Psoas muscle (tissue), 8 donors: ENCODE results near the gene ANKDD1A. TPM values are rescaled to one million over a fixed set of nuclear protein-coding genes. Genes with fewer than 3 reads are reported as not detected.
A peak's percentile ranks its signal among the peaks of the same experiment; 100 is the strongest.

Experiments
- ATAC-seq, 4 donors: fragments of 200-7000 bp; cut with Tn5 transposase; one replicate each; pipeline ENCODE4 v1.9.1; 2020; ENCODE audit warnings: moderate library complexity in 3 of 4, mild to moderate bottlenecking in 2 of 4
- DNase-seq, 2 donors: peaks; one replicate each; pipeline ENCODE4 v3.0.0-alpha.2; 2020
- H3K27ac ChIP-seq: fragments of 200-600 bp; one replicate; pipeline ENCODE4 v1.8.0; 2022
- H3K27me3 ChIP-seq, 3 donors: fragments of 200-600 bp in 1 of 3; one replicate each; pipeline versions ENCODE4 v1.6.1 to v1.8.0; 2013 to 2022; ENCODE audit warnings: low read length in 2 of 3, mild to moderate bottlenecking in 2 of 3, moderate library complexity in 1 of 3; ENCODE audit not compliant: insufficient read depth in 3 of 3
- H3K36me3 ChIP-seq, 2 donors: fragments of 200-600 bp in 1 of 2; one replicate each; pipeline versions ENCODE4 v1.6.1 to v1.8.0; 2013 to 2022; ENCODE audit warnings: low read depth in 1 of 2, mild to moderate bottlenecking in 1 of 2, moderate library complexity in 1 of 2; ENCODE audit not compliant: insufficient read depth in 1 of 2
- H3K4me1 ChIP-seq: fragments of 200-600 bp; one replicate; pipeline ENCODE4 v1.8.0; 2022
- H3K4me3 ChIP-seq: fragments of 200-600 bp; one replicate; pipeline ENCODE4 v1.8.0; 2022; ENCODE audit warnings: mild to moderate bottlenecking
- H3K9me3 ChIP-seq: fragments of 200-600 bp; one replicate; pipeline ENCODE4 v1.8.0; 2022
- CTCF ChIP-seq: fragments of 200-600 bp; IDR thresholded peaks from one replicate; pipeline ENCODE4 v1.8.0; 2022; ENCODE audit warnings: antibody characterized with exemption
- WGBS, 3 donors: extraction: QIAGEN DNeasy Blood & Tissue Kit; methylation state at CpG; one replicate each; pipeline versions ENCODE4 v1.1.6 to v1.1.7; 2013; 5-methylcytosine and 5-hydroxymethylcytosine counted together
- intact Hi-C, 2 donors: fragments of 100-400 bp; cut with DNase I; formaldehyde crosslinking; loops; one replicate each; pipeline versions ENCODE4 v1.11.0 to v1.14.2; 2022
- long read RNA-seq, 2 donors: library from polyadenylated mRNA; unstranded; transcript quantifications; one replicate each; pipeline ENCODE4 v2.0.0, GENCODE V29; 2021
- polyA plus RNA-seq, 3 donors: library from polyadenylated mRNA; stranded (reverse); fragments of 200-250 nt; gene quantifications; one replicate each; pipeline ENCODE4 v1.2.3, GENCODE V29; 2013
- total RNA-seq, 4 donors: library from RNA; stranded (reverse); fragmentation: NEBNext Ultra II Directional in 2 of 4; extraction: Animal tissue kit (Norgen Biotek cat#: 25700) in 2 of 4; gene quantifications; one replicate each; pipeline versions ENCODE4 v1.2.1 to v1.2.4, GENCODE V29; 2021 to 2023
- donor health status: healthy with polysubstance abuse.
- donor health status: DM: no; HTN: no; CAD: no; lungs with moderate emphysema.
- donor health status: Bipolar disorder and iron deficiency.
- donor health status: healthy.
- donor health status: DM: yes; HTN: yes; CAD: no.
- donor health status: DM: no; HTN: no; CAD: no.
- donor health status: DM: no; HTN: no; CAD: no.
- donor health status: DM: yes; HTN: yes; CAD: no.

ANKDD1A gene
- total RNA-seq (1 to 10 TPM in 1 of 4 donors, under 1 TPM in 3; 0.46 to 1.2 (median 0.92) TPM), polyA plus RNA-seq (under 1 TPM; 0.18 to 0.30 (median 0.20) TPM)
- long read RNA-seq, donor 1, result 0 reads
- long read RNA-seq, donor 2, result 0 reads

- no peak for TF ChIP-seq CTCF
- no peaks in the 10 kb centered on the region for H3K36me3 ChIP-seq
- H3K4me1 ChIP-seq, result no peaks in the 10 kb centered on the region
- WGBS, 3 donors, result 3 to 5% (median 3%) methylated on average over 68 to 72 of the region's 72 CpGs
- peaks cover 0 to 25% (median 3%) of the 10 kb centered on the region in 3 donors for H3K27me3 ChIP-seq
- ATAC-seq, result peak in 3 of 4 donors; percentile 73 to 78 (median 73)
- peak; percentile 71 to 73 for DNase-seq
- peak within 1 kb of the TSS; percentile 66 for H3K4me3 ChIP-seq
- intact Hi-C loops, result no loop called here
- no peak within 1 kb of the TSS for H3K27ac ChIP-seq
- no peaks in the 10 kb centered on the region for H3K9me3 ChIP-seq
These were observed at the start of gene ANKDD1A for GRCh38 chr15:64911311-64912186. Gene ANKDD1A (plus strand): TSS chr15:64911902. CDS start chr15:64911931, 29 bp downstream.

GRCh38 chr15:64861960-64862359 is 49.7 kb upstream of the ANKDD1A start:
- no peaks in the 10 kb centered on the region for H3K9me3 ChIP-seq
- H3K4me3 ChIP-seq, result no peak overlapping the region
- TF ChIP-seq CTCF, result no peak
- no peak for ATAC-seq
- DNase-seq, result no peak
- 85 to 90% (median 88%) methylated on average over 4 of the region's 4 CpGs for WGBS, 3 donors
- H3K27ac ChIP-seq, result no peak overlapping the region
- H3K27me3 ChIP-seq, result no peaks in the 10 kb centered on the region
- peaks cover 0 to 27% of the 10 kb centered on the region in 2 donors for H3K36me3 ChIP-seq
- peaks cover 7% of the 10 kb centered on the region for H3K4me1 ChIP-seq
- intact Hi-C loops, result no loop called here

GRCh38 chr15:64862408-64862807 is 49.3 kb upstream of the ANKDD1A start:
- peaks cover 0 to 27% of the 10 kb centered on the region in 2 donors for H3K36me3 ChIP-seq
- ATAC-seq (no peak), DNase-seq (no peak)
- no peak for TF ChIP-seq CTCF
- H3K4me3 ChIP-seq, result no peak overlapping the region
- peaks cover 3% of the 10 kb centered on the region for H3K4me1 ChIP-seq
- intact Hi-C loops, result no loop called here
- 78 to 100% (median 87%) methylated on average over 1 of the region's 1 CpG for WGBS, 3 donors
- H3K27me3 ChIP-seq, result no peaks in the 10 kb centered on the region
- no peak overlapping the region for H3K27ac ChIP-seq
- no peaks in the 10 kb centered on the region for H3K9me3 ChIP-seq

GRCh38 chr15:64864068-64864467 is 47.6 kb upstream of the ANKDD1A start:
- ATAC-seq (peak in 3 of 4 donors; percentile 36 to 43 (median 41)), DNase-seq (no peak)
- peaks cover 0 to 27% of the 10 kb centered on the region in 2 donors for H3K36me3 ChIP-seq
- H3K4me3 ChIP-seq, result no peak overlapping the region
- no peak overlapping the region for H3K27ac ChIP-seq
- no peaks in the 10 kb centered on the region for H3K27me3 ChIP-seq
- 46 to 75% (median 70%) methylated on average over 1 of the region's 1 CpG for WGBS, 3 donors
- intact Hi-C loops, result no loop called here
- H3K9me3 ChIP-seq, result no peaks in the 10 kb centered on the region
- no peaks in the 10 kb centered on the region for H3K4me1 ChIP-seq
- TF ChIP-seq CTCF, result no peak
